HEK293T (cell line): ENCODE data around the gene TFR2.

Experiments used
- ARNT ChIP-seq: fragments of 450-650 bp; IDR thresholded peaks from 2 replicates; pipeline ENCODE4 v1.6.1; 2017; ENCODE audit warnings: mild to moderate bottlenecking
- BHLHE40 ChIP-seq: fragments of 450-650 bp; IDR thresholded peaks from 2 replicates; pipeline ENCODE4 v1.6.1; 2016; ENCODE audit warnings: mild to moderate bottlenecking, moderate library complexity, borderline replicate concordance
- CTBP1 ChIP-seq: fragments of 450-650 bp; IDR thresholded peaks from 2 replicates; pipeline ENCODE4 v1.6.1; 2016; ENCODE audit warnings: borderline replicate concordance
- ELF4 ChIP-seq: fragments of 450-650 bp; IDR thresholded peaks from 2 replicates; pipeline ENCODE4 v1.6.1; 2017; ENCODE audit warnings: antibody characterized with exemption
- FOXK2 ChIP-seq: fragments of 450-650 bp; IDR thresholded peaks from 2 replicates; pipeline ENCODE4 v1.6.1; 2016; ENCODE audit warnings: mild to moderate bottlenecking
- FOXM1 ChIP-seq: fragments of 450-650 bp; IDR thresholded peaks from 2 replicates; pipeline ENCODE4 v1.6.1; 2017; ENCODE audit warnings: mild to moderate bottlenecking, borderline replicate concordance
- HDGF ChIP-seq: fragments of 450-650 bp; IDR thresholded peaks from 2 replicates; pipeline ENCODE4 v1.6.1; 2017; ENCODE audit warnings: antibody characterized with exemption, borderline replicate concordance
- L3MBTL2 ChIP-seq: fragments of 450-650 bp; conservative IDR thresholded peaks from 2 replicates; pipeline ENCODE4 v1.6.1; 2016; ENCODE audit warnings: mild to moderate bottlenecking
- NFRKB ChIP-seq: fragments of 450-650 bp; IDR thresholded peaks from 2 replicates; pipeline ENCODE4 v1.6.1; 2016; ENCODE audit warnings: mild to moderate bottlenecking, moderate library complexity
- PKNOX1 ChIP-seq: fragments of 450-650 bp; IDR thresholded peaks from 2 replicates; pipeline ENCODE4 v1.6.1; 2016
- SP1 ChIP-seq: fragments of 450-650 bp; IDR thresholded peaks from 2 replicates; pipeline ENCODE4 v1.6.1; 2017
- SUZ12 ChIP-seq: fragments of 450-650 bp; IDR thresholded peaks from 2 replicates; pipeline ENCODE4 v1.6.1; 2016; ENCODE audit warnings: mild to moderate bottlenecking
- TARDBP ChIP-seq: fragments of 450-650 bp; IDR thresholded peaks from 2 replicates; pipeline ENCODE4 v1.6.1; 2016

DNA sequence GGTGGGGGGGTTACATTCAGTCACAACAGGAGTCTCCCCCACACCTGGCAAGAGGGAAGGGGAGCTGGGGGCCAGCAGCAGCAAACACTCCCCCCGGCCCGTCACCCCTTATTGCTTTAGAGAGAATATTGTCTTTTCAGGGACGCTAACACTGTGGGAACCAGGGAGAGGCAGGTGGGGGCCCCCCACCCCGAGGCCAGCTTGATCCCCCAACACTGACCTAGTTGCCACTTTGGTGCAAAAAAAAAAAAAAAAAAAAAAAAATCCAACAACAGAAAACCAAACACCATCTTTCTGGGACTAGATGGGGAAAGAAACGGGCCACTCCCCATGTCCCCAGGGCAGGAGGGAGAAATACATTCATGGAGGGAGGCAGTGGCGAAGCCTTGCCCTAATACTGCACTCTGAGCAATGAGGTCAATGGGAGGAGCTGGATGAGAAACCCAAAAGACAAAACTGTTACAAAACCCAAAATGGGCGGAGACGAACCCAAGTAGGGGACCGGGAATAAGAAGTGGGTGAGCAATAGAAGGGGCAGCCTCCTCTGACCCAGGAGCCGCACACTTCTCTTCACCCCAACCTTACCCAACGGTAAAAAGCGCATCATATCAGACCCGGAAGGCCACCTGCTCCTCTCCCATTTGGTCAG, 38.7 kb upstream of the TFR2 start:
- TF ChIP-seq NFRKB (no peak), BHLHE40 (no peak), TARDBP (no peak), ARNT (no peak), ELF4 (no peak), HDGF (no peak), SUZ12 (no peak), FOXK2 (no peak), PKNOX1 (no peak), SP1 (no peak), L3MBTL2 (no peak), FOXM1 (no peak), CTBP1 (no peak)
